Esophagus squamous epithelium (tissue), 5 donors: ENCODE data around the gene TUBGCP2. TPM values are rescaled to one million over a fixed set of nuclear protein-coding genes. Genes with fewer than 3 reads are reported as not detected.

ENCODE experiments used
- DNase-seq: peaks from one replicate; lab custom pipeline; 2025; lab: John Stamatoyannopoulos, UW
- H3K27ac ChIP-seq, 4 donors: fragments of 200-600 bp; sonication (generic); one replicate each; pipeline ENCODE4 v1.5.1; 2016 to 2019; ENCODE audit warnings: mild to moderate bottlenecking in 1 of 4
- H3K27me3 ChIP-seq, 4 donors: fragments of 200-600 bp; sonication (generic); 1 replicate in 3 of 4; 2 replicates in 1 of 4; pipeline versions ENCODE4 v1.5.1 to v1.6.0; 2017 to 2021; ENCODE audit warnings: antibody characterized with exemption in 1 of 4
- H3K36me3 ChIP-seq, 3 donors: fragments of 200-600 bp; sonication (generic); one replicate each; pipeline ENCODE4 v1.5.1; 2016 to 2019
- H3K4me1 ChIP-seq, 3 donors: fragments of 200-600 bp; sonication (generic); one replicate each; pipeline ENCODE4 v1.5.1; 2017 to 2019
- H3K4me3 ChIP-seq, 4 donors: fragments of 200-600 bp; sonication (generic); 1 replicate in 3 of 4; 2 replicates in 1 of 4; pipeline ENCODE4 v1.5.1; 2016 to 2019; ENCODE audit warnings: mild to moderate bottlenecking in 2 of 4, moderate library complexity in 1 of 4
- H3K9me3 ChIP-seq, 3 donors: fragments of 200-600 bp; sonication (generic); one replicate each; pipeline ENCODE4 v1.5.1; 2016 to 2019
- POLR2A ChIP-seq, 4 donors: fragments of 450-650 bp; IDR thresholded peaks; one replicate each; pipeline ENCODE4 v1.6.1; 2017; ENCODE audit warnings: antibody characterized with exemption in 4 of 4, mild to moderate bottlenecking in 4 of 4, moderate library complexity in 3 of 4
- WGBS, 2 donors: methylation state at CpG; one replicate each; pipeline ENCODE4 v1.1.5; 2018; 5-methylcytosine and 5-hydroxymethylcytosine counted together
- intact Hi-C: fragments of 100-400 bp; cut with DNase I; formaldehyde crosslinking; loops from one replicate; pipeline ENCODE4 v1.15.0; 2022
- total RNA-seq, 4 donors: library from RNA; depleted of rRNA; stranded (reverse); fragments of >200 nt; gene quantifications; one replicate each; pipeline ENCODE4 v1.1.0, GENCODE V29; 2016
- TF ChIP-seq, protein P1 (sequence below), 6 experiments: fragments of 450-650 bp in 4 of 6; fragments of 200-600 bp in 2 of 6; sonication (generic) in 2 of 6; IDR thresholded peaks; one replicate each; pipeline ENCODE4 v1.5.1; 2016 to 2019; ENCODE audit warnings: antibody characterized with exemption in 6 of 6, mild to moderate bottlenecking in 4 of 6, moderate library complexity in 4 of 6
- donor health status: DM: yes; HTN: yes; CAD: no.

TUBGCP2 gene
- total RNA-seq, 4 donors from 2014 or later: 28.4 to 44.4 (median 38.9) TPM

DNA sequence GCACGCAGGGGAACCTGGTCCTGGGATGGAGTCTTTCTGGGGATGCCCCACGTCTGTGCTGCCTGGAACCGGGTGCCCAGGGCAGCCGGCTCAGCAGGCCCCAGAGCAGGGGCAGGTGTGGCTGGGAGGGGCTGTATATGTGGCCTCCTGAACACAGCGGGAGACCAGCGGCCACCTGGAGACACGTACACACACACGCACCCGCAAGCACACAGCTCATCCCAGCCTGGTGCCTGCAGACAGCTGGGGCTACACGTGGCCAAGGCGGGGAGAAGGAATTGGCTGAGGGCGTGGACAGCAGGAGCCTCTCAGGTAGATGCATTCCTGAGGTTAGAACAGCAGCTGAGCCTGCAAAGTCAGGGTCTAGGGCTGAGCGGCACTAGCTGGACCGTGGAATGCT lies 46.0 kb downstream of the TUBGCP2 start:
- WGBS, 2 donors: 71 to 77% methylated on average over 5 to 8 of the region's 14 CpGs
- intact Hi-C loops: no loop called here
- Histone ChIP-seq H3K9me3 (no peaks in the 10 kb centered on the region), H3K4me3 (no peak overlapping the region), H3K27me3 (no peaks in the 10 kb centered on the region), H3K27ac (peak overlapping the region in 3 of 4 donors; percentile 1 to 97 (median 50)), H3K36me3 (no peaks in the 10 kb centered on the region), H3K4me1 (peaks cover 45 to 69% (median 47%) of the 10 kb centered on the region in 3 donors)
- TF ChIP-seq, protein P1, sequence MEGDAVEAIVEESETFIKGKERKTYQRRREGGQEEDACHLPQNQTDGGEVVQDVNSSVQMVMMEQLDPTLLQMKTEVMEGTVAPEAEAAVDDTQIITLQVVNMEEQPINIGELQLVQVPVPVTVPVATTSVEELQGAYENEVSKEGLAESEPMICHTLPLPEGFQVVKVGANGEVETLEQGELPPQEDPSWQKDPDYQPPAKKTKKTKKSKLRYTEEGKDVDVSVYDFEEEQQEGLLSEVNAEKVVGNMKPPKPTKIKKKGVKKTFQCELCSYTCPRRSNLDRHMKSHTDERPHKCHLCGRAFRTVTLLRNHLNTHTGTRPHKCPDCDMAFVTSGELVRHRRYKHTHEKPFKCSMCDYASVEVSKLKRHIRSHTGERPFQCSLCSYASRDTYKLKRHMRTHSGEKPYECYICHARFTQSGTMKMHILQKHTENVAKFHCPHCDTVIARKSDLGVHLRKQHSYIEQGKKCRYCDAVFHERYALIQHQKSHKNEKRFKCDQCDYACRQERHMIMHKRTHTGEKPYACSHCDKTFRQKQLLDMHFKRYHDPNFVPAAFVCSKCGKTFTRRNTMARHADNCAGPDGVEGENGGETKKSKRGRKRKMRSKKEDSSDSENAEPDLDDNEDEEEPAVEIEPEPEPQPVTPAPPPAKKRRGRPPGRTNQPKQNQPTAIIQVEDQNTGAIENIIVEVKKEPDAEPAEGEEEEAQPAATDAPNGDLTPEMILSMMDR (IDR thresholded peaks at IDR 0.05): no peak
- no peak for TF ChIP-seq POLR2A (IDR thresholded peaks at IDR 0.05)
- DNase-seq: no peak

GRCh38 chr10:133261726-133262325 lies 46.8 kb downstream of the TUBGCP2 start:
- no peaks in the 10 kb centered on the region for H3K9me3 ChIP-seq
- DNase-seq: peak; percentile 42
- H3K27ac ChIP-seq: peak overlapping the region; percentile 82 to 97 (median 94)
- intact Hi-C loops: no loop called here
- H3K4me1 ChIP-seq: peaks cover 52 to 77% (median 54%) of the 10 kb centered on the region in 3 donors
- peak overlapping the region; percentile 58 to 94 (median 82) for H3K4me3 ChIP-seq
- peak in 2 of 4 donors; percentile 17 to 71 for TF ChIP-seq POLR2A (IDR thresholded peaks at IDR 0.05)
- TF ChIP-seq, protein P1 (IDR thresholded peaks at IDR 0.05): no peak
- WGBS, 2 donors: no CpG with 5 or more reads among the region's 79 CpGs
- H3K27me3 ChIP-seq: no peaks in the 10 kb centered on the region
- H3K36me3 ChIP-seq: no peaks in the 10 kb centered on the region

DNA sequence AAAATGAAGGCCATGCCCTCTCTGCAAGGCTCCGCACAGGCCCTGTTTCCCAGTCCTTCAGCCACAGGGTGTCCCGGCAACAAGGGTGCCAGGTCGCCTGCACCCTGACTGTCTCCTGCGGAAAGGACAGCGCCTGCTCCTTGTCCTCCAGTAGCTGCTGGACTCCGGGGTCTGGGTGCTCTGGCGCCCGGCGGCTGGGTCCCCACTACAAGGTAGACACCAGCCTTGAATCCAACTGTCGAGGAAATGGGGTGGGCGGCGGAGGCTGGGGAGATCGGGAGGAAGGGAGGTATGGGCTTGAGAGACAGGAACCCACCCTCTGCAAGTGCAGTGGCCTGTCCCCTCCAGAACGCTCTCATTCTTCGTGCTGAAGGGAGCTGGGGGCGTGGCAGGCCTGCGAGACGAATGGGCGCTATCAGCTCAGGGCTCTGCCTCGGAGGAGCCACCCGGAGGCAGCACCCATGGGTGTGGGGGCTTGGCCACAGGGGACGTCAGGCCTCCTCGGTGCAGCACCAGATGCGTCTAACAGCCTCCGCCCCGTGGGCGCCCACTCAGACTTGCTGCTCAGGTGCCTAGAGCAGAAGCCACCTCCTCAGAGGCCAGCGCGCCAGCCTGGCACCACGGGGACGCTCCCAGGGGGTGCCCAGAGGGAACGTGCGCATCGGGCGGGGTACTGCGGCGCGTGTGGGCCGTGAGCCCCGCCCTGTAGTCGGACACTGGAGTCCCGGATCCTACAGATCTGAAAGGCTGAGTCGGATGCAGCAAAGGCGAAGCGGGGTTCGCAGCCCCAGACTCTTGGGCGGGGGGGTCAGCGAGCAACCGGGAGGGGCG lies 47.6 kb downstream of the TUBGCP2 start:
- intact Hi-C loops: no loop called here
- H3K4me1 ChIP-seq: peaks cover 52 to 77% (median 54%) of the 10 kb centered on the region in 3 donors
- peak overlapping the region; percentile 82 to 97 (median 94) for H3K27ac ChIP-seq
- no peaks in the 10 kb centered on the region for H3K36me3 ChIP-seq
- peak overlapping the region; percentile 58 to 94 (median 82) for H3K4me3 ChIP-seq
- no peaks in the 10 kb centered on the region for H3K27me3 ChIP-seq
- TF ChIP-seq, protein P1 (IDR thresholded peaks at IDR 0.05): no peak
- peak in 1 of 4 donors; percentile 5 for TF ChIP-seq POLR2A (IDR thresholded peaks at IDR 0.05)
- DNase-seq: no peak
- WGBS, 2 donors: 20% methylated on average over 6 of the region's 50 CpGs; no CpG with 5 or more reads in 1 of the 2 donors
- H3K9me3 ChIP-seq: no peaks in the 10 kb centered on the region

DNA sequence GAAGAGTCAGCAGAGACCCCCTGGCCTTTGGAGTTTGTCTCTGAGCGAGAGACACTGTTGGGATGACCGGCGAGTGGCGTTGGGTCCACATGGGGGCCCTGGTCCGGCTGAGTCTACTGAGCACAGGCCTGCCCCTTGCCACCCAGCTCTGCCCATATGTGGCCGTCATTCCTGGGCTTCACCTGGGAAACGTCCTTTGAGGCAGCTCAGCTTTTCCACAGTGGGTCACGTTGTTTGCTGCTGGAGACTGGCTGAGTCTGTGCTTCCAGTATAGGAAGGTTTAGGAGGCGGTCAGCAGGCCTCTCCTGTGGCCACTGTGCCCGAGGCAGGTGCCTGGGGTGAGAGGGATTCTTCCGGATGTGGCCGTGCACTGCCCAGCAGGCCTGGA lies 49.1 kb downstream of the TUBGCP2 start:
- TF ChIP-seq, protein P1 (IDR thresholded peaks at IDR 0.05): no peak
- TF ChIP-seq POLR2A (IDR thresholded peaks at IDR 0.05): no peak
- Histone ChIP-seq H3K9me3 (no peaks in the 10 kb centered on the region), H3K36me3 (no peaks in the 10 kb centered on the region), H3K27me3 (no peaks in the 10 kb centered on the region), H3K4me1 (peaks cover 52 to 70% (median 54%) of the 10 kb centered on the region in 3 donors), H3K27ac (peak overlapping the region; percentile 87 to 91 (median 88)), H3K4me3 (no peak overlapping the region)
- intact Hi-C loops: no loop called here
- DNase-seq: no peak
- 71 to 73% methylated on average over 4 to 5 of the region's 12 CpGs for WGBS, 2 donors
